NCI-H1694 treated with DMSO at 0.1 percent for 48 hours (cell line): ENCODE measurements around the gene DLX1.
"Not testable (repeated sequence)": the region's sequence is repeated elsewhere in the genome, so short reads cannot be mapped to it uniquely, and the experiment has no call there.

Experiments used
- DNase-seq: peaks from one replicate; lab custom pipeline; 2025; lab: John Stamatoyannopoulos, UW

The DLX1 gene

DNA sequence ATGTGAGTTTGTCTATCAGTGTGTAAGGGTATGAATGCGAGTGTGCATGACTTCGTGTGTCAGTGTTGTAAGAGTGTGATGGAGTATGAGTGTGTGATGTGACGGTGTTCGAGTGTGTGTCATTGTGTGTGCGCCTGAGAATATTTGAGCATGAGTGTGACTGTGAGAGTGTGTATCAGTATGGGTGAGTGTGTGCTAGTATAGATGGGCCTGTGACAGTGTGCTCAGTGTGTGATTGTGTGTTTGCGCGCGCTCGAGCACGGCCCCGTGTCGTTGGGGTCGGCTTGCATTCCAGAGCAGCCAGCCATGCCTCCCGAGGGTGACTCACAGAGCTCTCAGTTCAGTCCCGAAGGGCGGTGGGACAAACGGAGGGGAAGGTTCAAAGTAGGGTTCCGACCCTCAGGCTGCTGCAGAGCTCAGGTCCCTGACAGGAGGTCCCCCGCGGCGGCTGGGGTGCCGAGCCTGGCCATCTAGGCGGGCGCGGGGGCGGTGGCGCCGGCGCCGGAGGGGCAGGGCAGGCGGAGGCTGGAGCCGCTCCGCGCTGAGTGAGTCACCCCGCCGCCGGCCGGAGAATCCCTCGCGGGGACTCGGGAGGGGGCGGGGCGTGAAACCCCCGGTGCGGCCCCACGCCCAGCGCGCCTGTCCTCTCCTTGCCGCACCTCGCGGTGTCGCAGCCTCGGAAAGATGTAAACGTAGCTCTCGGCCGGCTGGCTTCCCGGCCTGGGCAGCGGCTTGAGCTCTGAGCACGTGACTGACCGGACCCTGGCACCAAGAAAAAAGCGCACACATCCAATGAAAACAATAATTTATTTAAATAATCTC is 13.6 kb downstream of the DLX1 start:
- DNase-seq, result no peak

GRCh38 chr2:172099472-172100079 is 14.3 kb downstream of the DLX1 start:
- DNase-seq, result no peak

DNA sequence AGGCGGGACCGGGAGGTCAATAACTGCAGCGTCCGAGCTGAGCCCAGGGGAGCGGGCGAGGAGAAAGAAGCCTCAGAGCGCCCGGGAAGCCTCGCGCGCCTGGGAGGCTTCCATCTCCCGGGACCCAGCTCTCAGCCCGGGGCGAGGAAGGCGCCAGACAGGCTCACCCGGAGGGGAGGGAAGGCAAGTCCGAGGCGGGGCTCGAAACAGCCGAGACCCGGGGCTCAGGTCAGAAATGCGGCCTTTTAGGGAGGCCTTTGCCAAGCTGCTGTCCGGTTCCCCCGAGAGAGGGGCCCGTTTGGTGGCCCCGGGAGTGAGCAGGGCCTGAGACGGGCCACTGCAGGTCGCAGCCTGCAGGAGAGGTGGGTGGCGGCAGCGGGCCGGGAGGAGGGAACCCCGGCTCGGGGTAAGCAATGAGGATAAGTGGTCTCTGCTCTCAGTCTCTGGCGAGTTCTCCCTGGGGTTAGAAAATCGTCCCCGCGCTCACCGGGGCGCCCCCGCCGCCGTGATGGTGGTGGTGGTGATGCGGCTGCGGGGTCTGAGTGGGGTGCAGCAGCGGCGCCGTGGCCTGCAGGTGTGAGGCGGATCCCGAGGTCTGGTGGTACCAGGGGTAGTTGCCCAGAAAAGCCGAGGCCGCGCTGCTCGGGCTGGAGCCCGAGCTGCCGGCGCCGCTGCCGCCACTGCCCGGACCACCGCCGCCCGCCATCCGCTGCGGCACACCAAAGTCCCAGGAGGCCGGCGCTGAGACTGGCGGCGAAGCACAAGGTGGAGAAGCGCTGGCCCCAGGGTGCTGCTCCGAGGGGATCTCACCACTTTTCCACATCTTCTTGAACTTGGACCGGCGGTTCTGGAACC is 15.0 kb downstream of the DLX1 start:
- no peak for DNase-seq

- DNase-seq, result no peak
These were observed 15.9 kb downstream of the DLX1 start for GRCh38 chr2:172100935-172101820.

DNA sequence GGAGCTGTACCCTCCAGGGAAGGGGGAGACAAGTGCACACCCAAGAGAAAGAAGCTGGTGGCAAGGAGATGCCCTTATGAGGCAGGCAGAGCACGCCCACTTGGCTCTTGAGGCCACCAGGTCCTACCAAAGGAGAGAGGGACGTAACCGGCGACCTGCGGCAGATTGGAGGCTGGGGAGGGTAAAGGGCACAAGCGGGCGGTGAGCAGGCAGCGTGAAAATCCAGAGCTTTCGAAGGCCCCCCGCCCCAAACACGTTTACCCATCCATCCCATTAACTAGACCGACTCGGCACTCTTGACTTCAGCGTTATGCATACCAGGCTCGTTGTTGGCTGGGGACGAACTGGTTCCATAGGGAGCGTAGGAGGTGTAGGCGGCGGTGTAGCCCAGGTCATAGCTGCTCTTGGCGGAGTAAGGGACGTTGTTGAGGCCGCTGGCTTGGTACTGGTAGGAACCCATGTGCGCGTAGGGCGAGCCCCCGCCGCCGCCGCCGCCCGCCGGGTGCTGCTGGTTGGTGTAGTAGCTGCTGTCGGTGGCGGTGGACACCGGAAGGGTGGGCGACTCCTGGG is 16.6 kb downstream of the DLX1 start:
- DNase-seq, result no peak

- peak; percentile 95 for DNase-seq
These were observed 17.4 kb downstream of the DLX1 start, which contains the start of gene DLX2 for GRCh38 chr2:172102391-172103359. TSS of gene DLX2 (minus strand) at chr2:172102900. CDS start at chr2:172102538, 362 bp downstream.

DNA sequence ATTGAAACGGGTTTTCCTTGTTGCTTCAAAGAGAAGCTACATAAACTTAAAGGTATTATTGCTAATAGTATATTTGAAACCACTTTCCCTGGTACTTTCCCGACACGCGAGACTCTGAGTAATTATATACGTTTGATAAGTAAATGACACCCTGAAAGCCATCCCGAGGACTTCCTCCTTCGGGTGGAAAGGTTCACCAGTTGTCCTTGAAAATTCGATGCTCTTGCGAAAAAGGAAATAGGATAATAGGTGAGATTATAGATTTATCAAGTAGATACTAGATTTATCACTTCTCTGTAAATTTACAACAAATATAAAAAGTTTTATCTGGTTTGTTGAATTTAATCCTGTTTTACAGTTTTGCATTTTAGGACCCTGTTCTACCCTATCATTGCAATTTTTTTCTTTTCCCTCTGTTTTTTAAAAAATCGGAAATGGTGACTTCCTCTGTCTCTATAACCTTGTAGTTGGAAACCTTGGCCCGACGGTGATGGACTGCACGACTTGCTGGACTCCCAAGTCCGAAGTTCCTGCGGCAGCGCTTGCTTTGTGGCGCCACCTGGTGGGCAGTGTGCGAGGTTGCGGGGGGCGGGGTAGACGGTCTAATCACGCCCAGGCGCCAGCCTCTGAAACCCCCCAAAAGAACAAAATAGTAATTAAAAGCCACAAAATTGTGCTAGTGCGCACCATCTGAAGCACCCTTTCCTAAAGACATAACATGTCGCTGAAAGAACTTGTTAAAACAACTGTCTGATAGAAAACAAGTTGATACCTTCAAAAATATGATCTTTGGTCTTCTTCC is 18.4 kb downstream of the DLX1 start:
- peak; percentile 56 for DNase-seq

GRCh38 chr2:172105471-172106107 is 20.3 kb downstream of the DLX1 start:
- DNase-seq, result no peak

- DNase-seq, result peak; percentile 9
These were observed 21.0 kb downstream of the DLX1 start for GRCh38 chr2:172106108-172106961.

DNA sequence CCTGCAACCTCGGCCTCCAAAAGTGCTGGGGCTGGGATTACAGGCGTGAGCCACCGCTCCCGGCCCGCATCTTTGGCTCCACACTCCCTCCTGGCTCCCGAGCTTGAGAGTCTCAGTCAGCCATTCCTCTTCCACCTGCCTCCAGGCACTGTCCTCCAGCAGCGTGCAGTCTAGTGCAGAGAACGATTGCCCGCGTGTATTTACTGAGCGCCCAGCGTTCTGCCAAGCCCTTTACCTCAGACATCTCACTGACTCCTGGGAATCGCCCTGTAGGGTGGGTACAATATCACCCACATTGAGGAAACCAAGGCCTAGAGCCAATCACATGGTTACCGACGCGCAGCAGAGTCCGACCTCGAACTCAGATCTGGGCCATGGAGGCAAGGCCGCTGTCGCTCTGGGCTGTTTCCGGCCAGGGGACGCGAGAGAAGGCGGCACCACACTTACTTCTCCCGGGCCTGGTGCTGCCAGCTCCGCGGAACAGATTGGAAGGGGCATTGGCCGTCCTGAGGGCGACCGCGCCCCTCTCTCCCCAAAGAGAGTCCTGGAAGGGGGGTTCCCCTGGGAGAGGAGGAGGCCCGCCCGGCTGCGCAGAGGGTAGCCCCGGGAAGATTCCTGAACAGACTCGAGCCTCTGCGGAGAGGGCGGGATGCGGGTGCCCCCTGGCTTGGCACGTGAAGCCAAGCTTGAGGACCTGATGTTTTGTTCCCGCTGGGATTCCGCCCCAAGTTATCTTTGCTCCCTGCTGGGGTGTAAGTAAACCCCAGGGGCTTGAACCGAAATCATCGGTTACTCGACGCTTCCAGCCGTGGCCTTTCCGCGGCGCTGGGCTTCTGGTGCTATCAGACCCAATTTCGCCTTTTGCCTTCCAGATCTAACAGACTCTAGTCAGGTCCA is 22.6 kb downstream of the DLX1 start:
- no peak for DNase-seq

GRCh38 chr2:172108587-172108930 is 23.3 kb downstream of the DLX1 start:
- no peak for DNase-seq

DNA sequence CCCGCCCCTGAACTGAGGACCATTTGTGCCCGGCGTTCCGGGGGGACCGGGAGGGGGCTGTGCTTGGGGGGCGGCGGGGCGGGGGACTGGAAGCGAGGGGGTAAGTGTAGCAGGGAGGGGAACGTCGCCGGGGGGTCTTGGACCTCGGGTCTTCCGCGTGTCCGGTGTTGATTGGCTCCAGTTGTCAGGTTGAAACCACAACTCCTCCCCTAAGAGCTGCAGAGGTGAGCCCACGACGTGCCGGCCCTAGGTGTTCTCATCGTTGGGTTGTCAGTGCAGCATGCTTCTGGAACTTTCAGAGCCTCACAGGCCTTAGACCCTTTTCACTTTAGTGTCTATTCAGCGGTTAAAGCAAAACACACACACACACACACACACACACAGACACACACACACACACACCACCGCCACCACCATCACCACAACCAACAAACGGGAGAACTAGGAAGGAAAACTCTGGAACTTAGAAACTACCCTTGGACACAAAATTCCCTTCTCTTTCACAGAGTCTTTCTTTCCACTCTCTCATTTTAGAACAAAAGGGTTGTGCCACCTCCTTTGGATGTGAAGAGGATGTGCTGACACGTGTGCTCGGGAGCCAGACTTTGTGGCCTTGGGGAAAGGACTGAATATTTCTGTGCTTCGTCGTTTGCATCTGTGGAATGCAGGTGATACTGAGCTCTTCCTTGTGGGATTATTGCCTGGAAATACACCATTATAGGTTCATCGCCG is 24.1 kb downstream of the DLX1 start:
- DNase-seq, result no peak

GRCh38 chr2:172109988-172110811 is 24.9 kb downstream of the DLX1 start:
- DNase-seq, result no peak

GRCh38 chr2:172113617-172114016 is 28.3 kb downstream of the DLX1 start:
- DNase-seq, result peak; percentile 52

DNA sequence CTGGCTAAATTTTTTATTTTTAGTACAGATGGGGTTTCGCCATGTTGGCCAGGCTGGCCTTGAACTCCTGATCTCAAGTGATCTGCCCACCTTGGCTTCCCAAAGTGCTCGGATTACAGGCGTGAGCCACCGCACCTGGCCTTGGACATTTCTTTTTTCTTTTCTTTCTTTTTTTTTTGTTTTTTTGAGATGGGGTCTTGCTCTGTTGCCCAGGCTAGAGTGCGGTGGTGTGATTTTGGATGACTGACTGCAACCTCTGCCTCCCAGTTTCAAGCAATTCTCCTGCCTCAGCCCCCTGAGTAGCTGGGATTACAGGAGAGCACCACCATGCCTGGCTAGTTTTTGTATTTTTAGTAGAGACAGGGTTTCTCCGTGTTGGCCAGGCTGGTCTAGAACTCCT is 28.9 kb downstream of the DLX1 start:
- DNase-seq, result not testable (repeated sequence)
